COLO668 (cell line): ENCODE results near the gene ZXDC.

ENCODE experiments used
- DNase-seq: peaks from one replicate; lab custom pipeline; 2025; ENCODE audit not compliant: unreplicated experiment; lab: John Stamatoyannopoulos, UW

Gene ZXDC

GRCh38 chr3:126397610-126398422 is 77.9 kb downstream of the ZXDC start:
- DNase-seq, result no peak

GRCh38 chr3:126396536-126396935 is 79.2 kb downstream of the ZXDC start:
- no peak for DNase-seq

DNA sequence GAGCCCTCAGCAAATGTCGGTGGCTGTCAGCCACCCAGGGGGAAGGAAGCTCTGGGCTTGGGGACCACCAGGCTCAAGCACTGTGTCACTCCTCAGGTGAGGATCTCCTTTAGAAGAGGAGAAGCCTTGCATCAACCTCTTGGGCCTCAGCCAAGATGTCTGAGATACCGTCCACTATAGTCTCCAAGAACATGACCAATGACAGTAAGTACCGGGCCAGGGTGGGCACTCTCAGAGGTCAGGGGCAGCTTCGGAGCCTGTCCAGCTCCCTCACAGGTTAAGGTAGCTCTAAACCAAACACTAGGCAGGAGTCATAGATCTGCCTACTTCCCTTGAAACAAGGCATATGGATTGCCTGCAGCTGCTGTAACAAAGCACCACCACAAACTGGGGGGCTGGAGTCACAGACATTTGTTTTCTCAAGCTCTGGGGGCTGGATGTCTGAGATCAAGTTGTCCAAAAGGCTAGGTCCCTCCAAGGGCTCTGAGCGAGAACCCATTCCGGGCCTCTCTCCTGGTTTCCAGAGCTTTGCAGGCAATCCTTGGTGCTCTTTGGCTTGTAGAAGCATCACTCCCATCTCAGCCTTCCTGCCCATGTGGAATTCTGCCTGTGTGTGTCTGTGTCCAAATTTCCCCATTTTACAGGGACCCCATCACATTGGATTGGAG is 79.7 kb downstream of the ZXDC start:
- DNase-seq, result no peak

GRCh38 chr3:126394977-126395321 is 80.7 kb downstream of the ZXDC start:
- DNase-seq, result no peak

DNA sequence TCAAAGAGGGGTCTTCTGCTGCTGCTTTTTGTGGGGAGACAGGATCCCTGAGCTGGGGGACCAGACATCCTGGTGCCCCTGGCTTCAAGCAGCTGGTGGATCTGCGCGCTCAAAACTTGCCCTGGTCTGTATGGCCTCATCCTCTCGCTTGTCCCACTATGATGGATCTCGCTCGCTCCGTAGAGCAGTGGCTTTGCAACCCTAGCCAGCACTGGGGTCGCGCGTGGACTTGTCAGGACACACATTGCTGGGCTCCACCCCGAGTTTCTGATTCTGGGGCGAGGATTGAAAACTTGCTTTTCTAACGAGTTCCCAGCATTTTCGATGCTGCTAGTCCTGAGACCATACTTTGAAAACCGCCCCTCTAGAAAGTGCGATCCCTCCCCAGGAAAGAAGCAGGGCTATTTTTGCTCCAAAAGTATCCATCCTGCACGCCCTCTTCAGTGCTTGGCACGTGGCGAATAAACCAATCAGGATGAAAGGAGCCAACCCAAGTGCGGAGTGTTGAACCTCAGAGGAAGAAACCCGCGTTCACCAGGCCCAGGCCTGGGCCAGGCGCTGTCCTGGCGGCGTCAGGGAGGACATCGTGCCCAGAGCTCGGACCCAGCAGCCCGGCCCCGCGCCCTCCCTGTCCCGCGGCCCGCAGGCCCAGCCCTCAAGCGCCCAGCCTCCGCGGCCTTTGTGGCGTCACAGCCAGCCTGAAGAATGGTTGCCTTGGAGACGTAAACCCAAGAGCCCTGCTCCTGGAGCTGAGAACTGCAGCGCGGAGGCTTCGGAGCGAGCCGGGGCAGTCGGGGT is 81.3 kb downstream of the ZXDC start, which contains the start of gene CFAP100:
Gene CFAP100 (plus strand): TSS at position 731 of the 798 bp plus-strand sequence. CDS start 1,092 bp downstream, outside the sequence.
- no peak for DNase-seq

GRCh38 chr3:126393563-126393962 is 82.1 kb downstream of the ZXDC start:
- DNase-seq, result no peak

GRCh38 chr3:126392246-126392645 is 83.4 kb downstream of the ZXDC start:
- no peak for DNase-seq

- DNase-seq, result no peak
Measured at GRCh38 chr3:126391631-126392030, 84.1 kb downstream of the ZXDC start.

DNA sequence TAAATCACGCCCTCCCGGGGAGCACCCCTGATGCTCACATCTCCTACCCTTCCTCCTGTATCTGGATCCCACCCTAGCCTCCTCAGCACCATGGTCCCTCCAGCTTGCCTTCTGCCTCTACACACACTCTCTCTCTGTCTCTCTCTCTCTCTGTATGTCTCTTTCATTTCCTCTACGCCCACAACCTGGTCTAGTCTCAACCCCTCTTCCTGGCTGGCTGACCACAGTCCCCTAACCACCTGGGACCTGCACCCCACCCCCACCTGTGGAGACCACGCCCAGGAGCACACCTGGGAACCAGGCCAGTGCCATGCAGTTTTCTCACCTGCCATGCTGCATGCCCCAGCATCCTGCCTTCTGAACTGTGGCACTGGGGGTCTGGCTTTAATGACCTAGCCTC is 84.9 kb downstream of the ZXDC start:
- DNase-seq, result no peak

GRCh38 chr3:126390201-126390600 is 85.5 kb downstream of the ZXDC start:
- DNase-seq, result no peak

- DNase-seq, result no peak
Measured at GRCh38 chr3:126389794-126390146, 85.9 kb downstream of the ZXDC start.

DNA sequence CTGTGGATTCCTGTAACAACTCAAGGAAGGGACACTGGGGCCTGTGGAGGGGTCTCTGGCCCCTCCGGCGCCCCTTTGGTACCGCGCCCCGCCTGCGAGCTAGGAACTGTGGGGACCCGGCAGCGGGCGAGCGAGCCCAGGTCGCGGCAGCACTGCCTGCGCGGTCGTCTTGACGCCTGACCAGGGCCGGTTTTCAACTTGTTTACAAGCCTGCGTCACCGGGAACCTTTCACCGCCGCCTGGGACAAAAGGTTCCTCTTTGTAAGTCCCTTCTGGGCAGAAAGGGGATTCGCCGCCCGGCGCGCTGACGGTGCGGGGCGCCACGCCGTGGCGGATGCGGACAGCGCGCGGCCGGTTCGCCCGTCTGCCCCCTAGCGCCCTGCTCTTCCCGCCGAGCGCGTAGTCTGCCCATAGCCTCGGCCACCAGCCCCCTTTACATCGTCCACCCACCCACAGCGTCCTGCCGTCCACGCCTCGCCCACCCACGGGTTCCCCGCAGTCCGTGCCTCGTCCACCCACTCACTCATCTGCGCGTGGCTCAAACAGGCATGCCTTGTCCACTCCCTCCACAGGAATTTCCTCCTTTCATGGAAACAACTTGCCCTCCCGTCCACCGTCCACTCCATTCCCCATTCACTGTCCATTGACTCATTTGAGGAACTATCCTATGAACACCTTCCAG is 86.4 kb downstream of the ZXDC start:
- peak; percentile 73 for DNase-seq
